HG02938 (cell line): ENCODE measurements around the gene PTPRT.

Experiments used
- ATAC-seq: cut with Tn5 transposase; IDR thresholded peaks from one replicate; pipeline ENCODE4 v1.9.1; 2021; ENCODE audit warnings: mild to moderate bottlenecking, moderate library complexity; ENCODE audit not compliant: unreplicated experiment

The PTPRT gene

DNA sequence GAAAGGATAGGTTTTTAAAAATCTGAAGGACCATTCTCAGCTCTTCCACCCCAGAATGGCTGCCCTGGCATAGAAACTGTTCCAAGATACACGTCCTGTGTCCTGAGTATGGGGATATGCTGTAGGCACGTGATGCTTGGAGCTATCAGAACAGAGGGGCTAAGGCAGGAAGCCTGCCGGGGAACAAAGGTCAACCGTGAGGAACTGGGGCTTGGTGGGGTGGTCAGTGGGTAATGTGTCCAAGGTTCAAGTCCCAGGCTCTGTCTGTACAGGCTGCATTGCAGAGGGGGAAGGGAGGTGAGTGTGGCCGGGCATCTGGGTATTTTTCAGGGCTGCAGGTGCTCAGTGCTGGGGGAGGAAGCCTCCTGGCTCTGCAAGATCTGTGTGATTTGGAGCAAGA lies 1092.0 kb downstream of the PTPRT start:
- no peak for ATAC-seq

- ATAC-seq, result no peak
Measured at GRCh38 chr20:42095221-42095620, 1094.5 kb downstream of the PTPRT start.

GRCh38 chr20:42093542-42094440 lies 1095.9 kb downstream of the PTPRT start:
- ATAC-seq, result no peak

DNA sequence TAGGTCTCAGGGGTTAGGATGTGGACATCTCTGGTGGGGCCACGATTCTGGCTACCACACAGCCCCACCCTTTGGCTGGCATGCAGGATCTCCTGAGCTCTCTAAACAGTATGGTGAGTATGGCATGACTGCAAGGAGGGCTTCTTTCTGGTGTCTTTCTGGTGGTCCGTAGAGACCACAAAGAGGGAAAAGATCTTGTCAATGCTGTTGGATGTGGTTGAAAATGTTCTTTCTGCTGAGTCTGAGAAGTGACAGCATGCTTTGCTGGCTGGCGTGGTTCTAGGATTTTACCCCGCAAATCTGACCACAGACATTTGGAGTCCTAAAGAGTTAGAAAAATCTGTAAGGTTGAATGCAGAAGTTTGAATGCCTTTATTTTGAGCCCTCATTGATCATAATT lies 1096.7 kb downstream of the PTPRT start:
- no peak for ATAC-seq

GRCh38 chr20:42085366-42085765 lies 1104.3 kb downstream of the PTPRT start:
- ATAC-seq, result no peak

GRCh38 chr20:42083280-42083679 lies 1106.4 kb downstream of the PTPRT start:
- no peak for ATAC-seq

DNA sequence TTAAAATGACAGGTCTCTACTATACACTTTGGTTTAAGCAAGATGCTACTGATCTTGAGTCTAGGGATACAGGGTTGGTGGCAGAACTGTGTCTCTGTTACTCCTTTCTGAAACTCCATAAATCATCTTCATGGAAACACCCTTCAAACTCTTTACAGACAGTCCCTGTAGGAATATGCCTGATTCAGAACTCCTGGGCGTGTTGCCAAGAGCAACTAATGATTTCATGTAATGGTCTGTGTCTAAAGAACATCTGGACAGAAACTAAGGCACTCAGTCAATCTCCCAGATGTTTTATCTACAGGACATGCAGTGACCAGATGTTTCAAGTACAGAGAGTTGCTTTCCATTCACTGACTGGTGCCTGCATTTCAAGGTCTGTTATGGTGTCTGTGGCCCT lies 1107.1 kb downstream of the PTPRT start:
- no peak for ATAC-seq

- ATAC-seq, result no peak
Measured at GRCh38 chr20:42080956-42081355, 1108.8 kb downstream of the PTPRT start.

- no peak for ATAC-seq
Measured at GRCh38 chr20:42074944-42075343, 1114.8 kb downstream of the PTPRT start.

GRCh38 chr20:42067596-42067995 lies 1122.1 kb downstream of the PTPRT start:
- no peak for ATAC-seq

GRCh38 chr20:42067174-42067573 lies 1122.5 kb downstream of the PTPRT start:
- no peak for ATAC-seq

DNA sequence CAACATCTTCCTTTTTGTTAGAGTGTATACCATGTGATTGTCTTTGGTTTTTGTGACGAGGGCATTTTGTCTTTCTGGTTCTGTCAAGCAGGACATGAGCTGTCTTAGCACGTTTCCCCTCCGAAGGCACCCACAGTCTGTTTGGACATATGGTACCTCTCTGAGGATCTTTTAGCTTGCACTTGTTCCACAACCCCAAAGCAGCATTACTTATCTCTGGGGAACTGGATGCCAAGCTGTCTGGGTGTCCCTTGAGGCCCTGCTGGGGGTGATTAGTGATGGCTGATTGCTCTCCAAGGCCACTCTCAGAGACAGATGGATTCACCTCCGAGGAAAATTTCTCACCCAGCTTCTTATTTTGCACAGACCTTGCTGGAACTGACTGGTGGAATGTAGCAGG lies 1126.6 kb downstream of the PTPRT start:
- ATAC-seq, result no peak

GRCh38 chr20:42053350-42053749 lies 1136.4 kb downstream of the PTPRT start:
- no peak for ATAC-seq

DNA sequence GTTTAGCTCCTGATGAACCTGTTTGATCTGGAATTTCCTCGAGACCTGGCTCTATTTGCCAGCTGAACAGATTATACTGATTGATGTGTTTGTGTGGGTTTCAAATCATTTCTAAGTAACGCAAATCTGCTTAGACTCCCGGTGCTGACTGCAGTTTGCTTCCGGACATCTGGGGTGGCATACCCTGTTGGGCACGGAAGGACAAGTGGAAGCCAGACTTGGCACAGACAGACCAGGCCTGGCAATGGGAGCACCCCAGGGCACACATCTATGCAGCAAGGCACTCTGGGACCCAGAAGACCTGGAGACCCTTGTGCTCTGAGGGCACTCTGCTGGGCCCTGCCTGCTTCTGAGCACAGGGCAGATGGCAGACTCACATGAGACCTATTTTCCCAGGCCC lies 1137.8 kb downstream of the PTPRT start:
- no peak for ATAC-seq

- ATAC-seq, result no peak
Measured at GRCh38 chr20:42046371-42047085, 1143.2 kb downstream of the PTPRT start.

DNA sequence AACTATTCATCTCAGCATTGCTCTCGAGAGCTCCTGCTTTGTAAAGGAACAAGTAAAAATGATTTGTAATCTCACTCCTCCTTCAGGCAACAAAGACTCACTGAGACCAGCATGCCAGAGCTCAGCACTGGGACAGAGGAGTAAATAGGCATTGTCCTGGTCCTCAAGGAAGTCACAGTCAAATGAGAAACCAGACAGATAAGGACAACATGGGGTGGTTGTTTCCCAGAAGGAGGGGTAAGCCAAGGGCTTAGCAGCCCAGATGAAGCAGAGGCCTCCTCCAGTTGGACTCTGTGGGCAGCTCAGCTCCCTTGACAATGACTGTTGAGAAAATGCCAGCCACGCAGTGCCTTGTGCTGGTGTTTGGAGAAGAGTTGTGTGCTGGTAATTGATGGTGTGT lies 1145.8 kb downstream of the PTPRT start:
- ATAC-seq, result no peak

DNA sequence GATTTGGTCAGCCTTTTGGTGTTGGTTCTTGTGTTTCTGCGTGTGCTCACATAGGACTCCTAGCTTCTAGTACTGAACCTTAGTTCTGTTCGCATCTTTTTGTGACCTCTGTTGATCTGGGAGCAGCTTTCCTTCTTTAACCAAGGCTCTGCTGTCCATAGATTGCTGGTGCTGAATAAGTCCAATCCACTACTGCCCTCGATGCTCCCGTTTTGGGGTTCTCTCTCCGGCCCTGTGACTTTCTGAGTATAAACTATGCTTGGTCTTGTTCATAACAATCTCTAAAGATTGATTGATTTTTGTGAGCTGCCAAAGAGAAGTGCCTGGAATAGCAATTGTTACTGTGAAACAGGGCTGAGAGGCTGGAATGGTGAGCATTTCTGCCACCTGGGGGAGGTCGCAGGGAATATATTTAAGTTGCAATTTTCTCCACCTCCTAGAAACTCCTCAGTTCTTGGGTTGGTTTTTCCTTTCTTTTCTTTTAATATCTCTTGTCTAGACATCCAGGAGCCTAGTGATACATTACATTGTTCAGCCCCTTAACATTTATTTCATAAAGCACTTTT lies 1148.6 kb downstream of the PTPRT start:
- ATAC-seq, result no peak

DNA sequence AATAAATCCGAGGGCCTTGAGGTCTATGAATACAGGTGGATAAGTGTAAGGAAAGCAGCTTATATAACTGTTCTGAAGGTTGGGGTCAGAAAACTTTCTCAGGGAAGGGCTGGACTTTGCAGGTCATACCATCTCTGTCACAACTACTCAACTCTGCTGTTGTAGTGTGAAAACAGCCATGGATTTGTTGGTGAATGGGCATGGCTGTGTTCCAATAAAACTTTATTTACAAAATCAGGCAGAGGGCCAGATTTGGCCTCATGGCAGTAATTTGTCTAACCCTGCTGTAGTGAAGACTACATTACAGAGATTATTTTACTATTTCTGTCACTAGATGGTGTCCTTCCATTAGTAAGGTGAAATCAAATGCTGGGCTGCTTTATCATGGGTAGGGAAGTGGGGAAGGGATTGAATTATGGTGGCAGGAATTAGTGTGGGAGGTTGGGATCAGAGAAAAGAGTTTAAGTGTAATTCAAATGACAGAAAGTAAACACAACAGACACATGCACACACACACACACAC lies 1161.9 kb downstream of the PTPRT start:
- no peak for ATAC-seq

DNA sequence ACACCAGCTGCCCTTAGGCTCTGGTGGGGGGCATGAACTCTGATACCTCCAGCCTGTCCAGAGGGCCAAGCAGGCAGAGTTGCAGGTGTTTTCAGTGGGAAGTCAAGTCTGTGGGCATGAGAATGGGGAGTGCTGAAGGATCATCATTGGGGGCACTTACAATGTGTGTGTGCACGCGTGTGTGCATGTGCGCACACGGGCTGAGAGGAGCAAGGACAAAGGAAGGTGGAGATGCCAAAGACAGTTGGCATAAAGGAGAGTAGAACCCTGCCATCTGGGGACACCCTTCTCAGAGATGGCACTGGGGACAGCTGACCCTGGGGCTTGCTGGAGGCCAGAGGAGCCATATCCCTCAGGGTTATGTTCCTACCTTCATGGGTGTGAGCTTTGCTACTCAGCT lies 1163.1 kb downstream of the PTPRT start:
- ATAC-seq, result no peak

DNA sequence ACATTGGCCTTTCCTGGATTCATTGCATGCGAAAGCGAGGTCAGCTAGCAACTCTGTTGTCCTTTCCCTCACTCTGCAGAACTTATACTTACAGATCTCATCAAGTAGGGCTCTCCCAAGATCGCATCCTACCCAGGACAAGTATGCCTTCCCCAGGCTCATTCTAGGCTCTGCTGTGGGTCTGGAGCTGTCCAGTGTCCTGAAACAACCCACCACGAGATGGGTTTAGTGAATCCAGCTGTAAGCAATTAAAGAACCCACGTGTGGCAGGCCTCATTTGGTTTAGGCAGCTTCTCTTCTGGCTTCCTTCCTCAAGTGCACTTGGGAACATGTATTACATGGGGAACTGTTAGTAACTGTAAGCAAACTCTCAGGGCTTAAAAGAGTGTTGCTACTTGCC lies 1165.1 kb downstream of the PTPRT start:
- ATAC-seq, result no peak
